DOHH2 (cell line): ENCODE results near the gene PGA4.

Experiments
- CTCF ChIP-seq: fragments of 200-600 bp; sonication (generic); IDR thresholded peaks from one replicate; pipeline ENCODE4 v1.5.1; 2014; ENCODE audit warnings: antibody characterized with exemption, mild to moderate bottlenecking, low read depth, low read length; ENCODE audit not compliant: poor library complexity, severe bottlenecking
- EZH2phosphoT487 ChIP-seq: fragments of 200-600 bp; sonication (generic); IDR thresholded peaks from 2 replicates; pipeline ENCODE4 v1.6.1; 2017; ENCODE audit warnings: borderline replicate concordance, mild to moderate bottlenecking, antibody characterized with exemption, low read length, moderate library complexity, mixed read lengths

GRCh38 chr11:61273178-61274078, 51.3 kb downstream of the PGA4 start:
- no peak for TF ChIP-seq CTCF
- TF ChIP-seq EZH2phosphoT487, result no peak
